ENCODE results near the gene CAT.
A peak's percentile ranks its signal among the peaks of the same experiment; 100 is the strongest.

CAT gene

DNA sequence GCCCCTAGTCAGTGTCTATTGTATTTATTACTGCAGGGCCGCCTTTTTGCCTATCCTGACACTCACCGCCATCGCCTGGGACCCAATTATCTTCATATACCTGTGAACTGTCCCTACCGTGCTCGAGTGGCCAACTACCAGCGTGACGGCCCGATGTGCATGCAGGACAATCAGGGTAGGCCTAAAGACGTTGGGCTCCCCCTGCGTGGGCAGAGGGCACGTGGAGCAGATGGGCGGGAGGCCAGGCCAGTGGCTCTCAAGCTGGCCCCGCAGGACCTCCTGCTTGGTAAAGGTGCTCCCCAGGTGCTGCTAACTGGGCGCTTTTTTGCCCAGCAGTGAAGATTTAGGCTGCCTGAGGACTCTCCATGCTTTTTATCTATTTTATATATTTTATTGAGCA lies 22.5 kb downstream of the CAT start:
- DNase-seq = no peak

- DNase-seq = peak; percentile 13
Observed at GRCh38 chr11:34464591-34465051, 25.9 kb downstream of the CAT start.

GRCh38 chr11:34466802-34467488 lies 28.2 kb downstream of the CAT start:
- DNase-seq = no peak

GRCh38 chr11:34468209-34468841 lies 29.6 kb downstream of the CAT start:
- no peak for DNase-seq

DNA sequence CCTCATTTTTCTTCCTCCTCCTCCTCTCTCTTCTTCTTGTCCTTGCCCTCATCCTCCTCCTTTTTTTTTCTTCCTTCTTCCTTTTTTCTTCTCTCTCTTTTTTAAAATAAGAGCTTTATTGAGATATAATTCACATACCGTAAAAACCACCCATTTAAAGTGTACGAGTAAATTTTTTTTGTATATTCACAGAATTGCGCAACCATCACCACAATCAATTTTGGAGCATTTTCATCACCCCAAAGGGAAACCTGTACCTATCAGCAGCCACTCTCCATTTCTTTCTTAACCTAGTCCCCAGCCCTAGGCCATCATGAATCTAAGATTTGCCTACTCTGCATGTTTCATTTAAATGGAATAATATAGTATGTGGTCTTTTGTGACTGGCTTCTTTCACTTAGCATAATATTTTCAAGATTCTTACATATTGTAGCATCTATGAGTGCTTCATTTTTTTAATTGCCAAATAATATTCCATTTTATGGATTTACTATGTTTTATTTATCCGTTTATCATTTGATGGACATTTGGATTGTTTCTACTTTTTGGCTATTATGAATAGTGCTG lies 35.0 kb downstream of the CAT start:
- no peak for DNase-seq

DNA sequence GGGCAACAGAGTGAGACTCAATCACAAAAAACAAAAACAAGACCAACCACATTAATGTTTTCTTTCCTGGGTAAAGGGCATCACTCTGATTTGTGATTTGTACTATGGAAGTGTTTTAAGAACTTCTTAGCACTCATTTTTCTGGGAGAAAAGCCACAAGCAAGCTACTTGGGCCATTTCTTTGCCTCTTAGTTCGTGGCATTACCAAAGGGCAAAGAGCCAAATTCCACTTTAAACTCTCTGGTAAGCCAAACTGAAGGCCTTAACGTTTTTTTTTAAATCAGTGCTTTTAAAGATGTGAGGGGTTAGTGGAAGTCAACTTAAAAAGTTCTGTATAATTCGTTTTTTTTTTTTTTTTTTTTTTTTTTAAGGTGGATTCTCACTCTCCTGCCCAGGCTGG lies 36.9 kb downstream of the CAT start:
- no peak for DNase-seq

GRCh38 chr11:34476849-34477248 lies 38.1 kb downstream of the CAT start:
- DNase-seq = no peak

- DNase-seq = no peak
Observed at GRCh38 chr11:34478845-34479663, 40.3 kb downstream of the CAT start.

GRCh38 chr11:34480314-34480713 lies 41.6 kb downstream of the CAT start:
- DNase-seq = no peak

DNA sequence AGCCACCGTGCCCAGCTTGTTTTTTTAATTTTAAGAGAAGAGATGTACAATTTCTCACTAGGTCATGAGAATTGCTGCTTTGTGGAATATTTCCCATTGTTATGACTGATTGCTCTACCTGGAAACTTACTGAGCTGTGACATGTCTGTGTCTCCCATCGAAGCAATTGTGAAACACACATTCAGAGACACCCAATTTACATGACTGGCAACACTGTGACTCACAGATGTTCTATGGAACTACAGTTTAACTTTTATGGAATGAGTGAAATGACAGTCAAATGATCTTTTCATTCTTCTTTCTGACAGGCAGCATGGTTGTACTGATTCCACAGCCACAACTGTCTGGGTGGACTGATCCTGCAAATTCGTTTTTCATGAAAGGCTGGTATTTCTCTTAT lies 42.6 kb downstream of the CAT start:
- no peak for DNase-seq

DNA sequence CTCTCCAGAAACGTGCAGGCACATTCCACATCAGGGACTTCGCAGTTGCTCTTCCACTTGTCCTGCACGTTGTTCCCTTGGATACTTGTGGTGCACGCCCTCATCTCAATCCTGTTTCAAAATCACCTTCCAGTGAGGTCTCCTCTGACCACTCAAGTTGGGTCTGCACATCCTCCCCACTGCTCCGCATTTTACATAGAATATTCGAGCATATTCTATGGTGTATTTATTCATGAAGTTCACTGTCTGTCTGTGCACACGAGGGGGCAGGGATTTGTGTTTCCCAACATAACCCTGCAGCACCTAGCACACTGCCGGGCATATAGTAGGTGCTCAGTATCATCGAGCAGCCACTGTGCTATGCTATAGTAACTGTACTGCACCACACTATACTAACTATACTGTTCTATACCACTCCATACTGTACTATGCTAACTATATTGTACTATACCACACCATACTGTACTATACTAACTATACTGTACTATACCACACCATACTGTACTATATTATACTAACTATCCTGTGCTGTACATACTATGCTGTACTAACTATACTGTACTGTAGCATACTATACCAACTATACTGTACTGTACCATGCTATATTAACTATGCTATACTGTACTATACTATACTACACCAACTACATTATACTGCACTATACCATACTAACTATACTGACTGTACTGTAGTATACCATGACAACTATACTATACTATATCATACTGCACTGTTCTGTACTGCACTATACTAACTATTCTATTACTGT lies 44.6 kb downstream of the CAT start:
- no peak for DNase-seq

GRCh38 chr11:34487430-34487829 lies 48.7 kb downstream of the CAT start:
- DNase-seq = no peak

DNA sequence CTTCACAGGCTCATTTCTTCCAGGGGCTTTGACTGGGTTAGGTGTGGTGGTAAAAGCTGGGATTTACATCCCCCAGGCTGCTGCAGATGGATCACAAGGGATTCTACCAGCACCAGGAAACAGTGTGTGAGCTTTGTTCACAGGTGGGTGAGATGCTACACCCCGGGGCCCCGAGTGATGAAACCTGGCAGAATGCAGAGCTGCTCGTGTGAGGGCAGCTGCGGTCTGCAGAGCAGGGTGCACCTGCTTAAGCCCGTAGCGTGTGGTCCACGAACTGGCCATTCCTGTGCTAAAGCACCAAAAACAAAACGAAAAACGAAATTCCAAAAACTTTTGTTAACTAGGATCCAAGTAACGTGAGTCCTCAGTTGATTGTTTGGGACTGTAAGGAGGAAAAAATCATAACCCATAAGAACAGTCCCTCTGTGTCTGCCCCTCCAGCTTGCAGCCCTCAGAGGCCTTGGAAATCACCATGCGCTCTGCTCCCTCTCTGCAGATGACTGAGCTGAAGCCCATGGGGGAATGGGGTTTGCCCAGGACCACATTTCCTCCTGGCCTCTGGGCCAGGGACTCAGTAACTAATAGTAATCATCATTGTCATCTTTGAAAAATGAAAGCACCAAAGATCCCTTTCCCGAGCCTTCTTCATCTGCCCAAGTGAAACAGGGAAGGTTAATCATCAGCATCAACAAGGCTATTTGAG lies 50.3 kb downstream of the CAT start:
- no peak for DNase-seq

GRCh38 chr11:34490304-34490703 lies 51.6 kb downstream of the CAT start:
- DNase-seq = no peak

GRCh38 chr11:34492806-34493414 lies 54.2 kb downstream of the CAT start:
- DNase-seq = no peak

DNA sequence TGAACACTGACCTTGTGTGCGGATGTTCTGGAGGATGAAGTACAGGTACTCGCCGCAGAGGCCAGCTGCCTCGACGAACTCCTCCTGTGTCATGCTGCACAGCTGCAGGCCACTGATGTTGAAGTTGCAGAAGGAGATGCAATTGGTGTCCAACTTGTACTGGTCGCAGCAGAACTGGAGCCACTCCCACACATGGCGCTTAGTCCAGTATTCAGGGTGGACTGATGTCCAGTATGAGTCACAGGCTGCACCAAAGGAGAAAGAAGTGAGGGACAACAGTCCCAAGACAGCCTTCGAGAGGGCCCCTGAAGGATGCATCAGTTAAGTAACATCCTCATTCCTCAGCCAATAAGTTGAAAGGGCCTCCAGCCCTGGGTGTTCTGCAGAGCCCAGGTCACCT lies 54.7 kb downstream of the CAT start:
- DNase-seq = no peak

- no peak for DNase-seq
Observed at GRCh38 chr11:34493926-34494595, 55.3 kb downstream of the CAT start.

- DNase-seq = no peak
Observed at GRCh38 chr11:34495239-34495723, 56.5 kb downstream of the CAT start.

GRCh38 chr11:34495724-34496377 lies 57.1 kb downstream of the CAT start:
- no peak for DNase-seq
